Gastroesophageal sphincter (tissue), 3 donors: ENCODE results near the gene PLOD2.

ENCODE experiments used
- EP300 ChIP-seq: sonication (generic); formaldehyde crosslinking; IDR thresholded peaks from one replicate; pipeline ENCODE4 v1.6.1; 2017; ENCODE audit warnings: antibody characterized with exemption, mild to moderate bottlenecking
- POLR2A ChIP-seq, 2 donors: fragments of 450-650 bp; IDR thresholded peaks; one replicate each; pipeline ENCODE4 v1.6.1; 2017; ENCODE audit warnings: antibody characterized with exemption in 2 of 2, mild to moderate bottlenecking in 2 of 2, moderate library complexity in 1 of 2
- POLR2AphosphoS5 ChIP-seq: sonication (generic); formaldehyde crosslinking; IDR thresholded peaks from one replicate; pipeline ENCODE4 v1.6.1; 2017; ENCODE audit warnings: antibody characterized with exemption
- TF ChIP-seq, protein P1 (sequence below), 4 experiments: fragments of 200-600 bp in 2 of 4; fragments of 450-650 bp in 2 of 4; sonication (generic) in 1 of 4; IDR thresholded peaks; one replicate each; pipeline ENCODE4 v1.5.1; 2017 to 2019; ENCODE audit warnings: antibody characterized with exemption in 4 of 4, mild to moderate bottlenecking in 2 of 4, moderate library complexity in 2 of 4

DNA sequence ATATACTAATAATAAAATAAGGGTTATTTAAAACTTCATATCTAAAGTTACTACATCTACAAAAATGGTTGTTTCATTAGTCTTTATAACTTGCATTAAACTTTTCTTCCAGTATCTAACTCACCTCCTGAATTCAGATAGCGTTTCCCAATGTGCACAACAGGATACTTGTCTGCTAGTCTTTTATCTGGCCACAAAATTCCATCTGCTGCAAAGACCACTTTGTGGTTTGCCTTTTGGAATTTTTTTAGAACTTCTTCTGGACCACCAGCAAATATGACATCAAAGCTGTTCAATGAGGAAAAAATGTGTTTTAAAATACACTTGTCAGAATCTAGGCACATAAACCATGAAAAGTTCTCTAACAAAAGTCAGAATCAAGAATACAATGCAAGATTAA lies 50.8 kb downstream of the PLOD2 start:
- TF ChIP-seq, protein P1, sequence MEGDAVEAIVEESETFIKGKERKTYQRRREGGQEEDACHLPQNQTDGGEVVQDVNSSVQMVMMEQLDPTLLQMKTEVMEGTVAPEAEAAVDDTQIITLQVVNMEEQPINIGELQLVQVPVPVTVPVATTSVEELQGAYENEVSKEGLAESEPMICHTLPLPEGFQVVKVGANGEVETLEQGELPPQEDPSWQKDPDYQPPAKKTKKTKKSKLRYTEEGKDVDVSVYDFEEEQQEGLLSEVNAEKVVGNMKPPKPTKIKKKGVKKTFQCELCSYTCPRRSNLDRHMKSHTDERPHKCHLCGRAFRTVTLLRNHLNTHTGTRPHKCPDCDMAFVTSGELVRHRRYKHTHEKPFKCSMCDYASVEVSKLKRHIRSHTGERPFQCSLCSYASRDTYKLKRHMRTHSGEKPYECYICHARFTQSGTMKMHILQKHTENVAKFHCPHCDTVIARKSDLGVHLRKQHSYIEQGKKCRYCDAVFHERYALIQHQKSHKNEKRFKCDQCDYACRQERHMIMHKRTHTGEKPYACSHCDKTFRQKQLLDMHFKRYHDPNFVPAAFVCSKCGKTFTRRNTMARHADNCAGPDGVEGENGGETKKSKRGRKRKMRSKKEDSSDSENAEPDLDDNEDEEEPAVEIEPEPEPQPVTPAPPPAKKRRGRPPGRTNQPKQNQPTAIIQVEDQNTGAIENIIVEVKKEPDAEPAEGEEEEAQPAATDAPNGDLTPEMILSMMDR (IDR thresholded peaks at IDR 0.05) = no peak
- TF ChIP-seq POLR2AphosphoS5 (no peak), POLR2A (IDR thresholded peaks at IDR 0.05) (no peak), EP300 (no peak)
